Measurements from ENCODE around the gene BST2.
A peak's percentile ranks its signal among the peaks of the same experiment; 100 is the strongest.

Gene BST2

DNA sequence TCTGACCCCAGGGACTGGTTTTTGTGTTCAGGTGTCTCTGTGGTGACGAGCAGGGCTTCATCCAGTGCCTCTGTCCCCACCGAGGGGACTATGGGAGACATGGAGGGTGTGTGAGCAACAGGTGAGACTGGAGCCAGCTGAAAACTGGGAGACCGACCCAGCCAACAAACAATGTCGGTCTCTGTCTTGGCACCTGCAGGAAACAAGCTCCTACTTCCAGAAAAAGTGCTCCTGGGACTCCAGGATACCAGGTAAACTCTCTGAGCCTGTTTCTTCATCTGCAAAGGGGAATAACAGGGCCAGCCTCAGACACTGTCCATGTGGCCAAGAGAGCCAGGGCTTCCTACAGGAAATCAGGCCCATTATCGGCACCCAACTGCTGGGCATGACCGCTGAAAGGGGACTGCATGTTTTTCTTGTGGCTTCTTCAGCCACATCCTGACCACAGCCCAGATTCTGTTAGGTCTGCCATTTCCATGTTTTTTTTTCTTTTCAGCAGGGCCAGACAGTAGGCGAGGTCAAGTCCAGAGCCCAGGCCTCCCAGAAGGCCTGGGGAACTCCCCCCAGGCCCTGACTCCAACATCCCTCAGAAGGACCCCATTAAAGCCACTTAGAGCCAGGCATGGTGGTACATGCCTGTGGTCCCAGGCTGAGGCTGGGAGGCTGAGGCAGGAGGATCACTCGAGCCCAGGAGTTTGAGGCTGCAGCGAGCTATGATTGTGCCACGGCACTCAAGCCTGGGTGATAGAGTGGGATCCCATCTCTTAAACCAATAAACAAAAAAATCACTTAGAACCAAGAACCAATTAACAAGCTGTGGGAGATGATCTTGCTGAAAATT, 836 bp upstream of the BST2 start:
- Histone ChIP-seq H3K4me3 (replicated peaks; ENCODE audit: insufficient read depth, low read length) (peak overlapping the region; percentile 69), H3K27ac (replicated peaks) (peak overlapping the region; percentile 77), H3K27me3 (ENCODE audit: insufficient read depth, poor library complexity, severe bottlenecking) (no peaks in the 10 kb centered on the region)
- peak in 1 of 2 experiments; percentile 38 for DNase-seq (ENCODE audit: low read depth in 1 of 2, low spot score in 1 of 2)
- TF ChIP-seq, protein P1, sequence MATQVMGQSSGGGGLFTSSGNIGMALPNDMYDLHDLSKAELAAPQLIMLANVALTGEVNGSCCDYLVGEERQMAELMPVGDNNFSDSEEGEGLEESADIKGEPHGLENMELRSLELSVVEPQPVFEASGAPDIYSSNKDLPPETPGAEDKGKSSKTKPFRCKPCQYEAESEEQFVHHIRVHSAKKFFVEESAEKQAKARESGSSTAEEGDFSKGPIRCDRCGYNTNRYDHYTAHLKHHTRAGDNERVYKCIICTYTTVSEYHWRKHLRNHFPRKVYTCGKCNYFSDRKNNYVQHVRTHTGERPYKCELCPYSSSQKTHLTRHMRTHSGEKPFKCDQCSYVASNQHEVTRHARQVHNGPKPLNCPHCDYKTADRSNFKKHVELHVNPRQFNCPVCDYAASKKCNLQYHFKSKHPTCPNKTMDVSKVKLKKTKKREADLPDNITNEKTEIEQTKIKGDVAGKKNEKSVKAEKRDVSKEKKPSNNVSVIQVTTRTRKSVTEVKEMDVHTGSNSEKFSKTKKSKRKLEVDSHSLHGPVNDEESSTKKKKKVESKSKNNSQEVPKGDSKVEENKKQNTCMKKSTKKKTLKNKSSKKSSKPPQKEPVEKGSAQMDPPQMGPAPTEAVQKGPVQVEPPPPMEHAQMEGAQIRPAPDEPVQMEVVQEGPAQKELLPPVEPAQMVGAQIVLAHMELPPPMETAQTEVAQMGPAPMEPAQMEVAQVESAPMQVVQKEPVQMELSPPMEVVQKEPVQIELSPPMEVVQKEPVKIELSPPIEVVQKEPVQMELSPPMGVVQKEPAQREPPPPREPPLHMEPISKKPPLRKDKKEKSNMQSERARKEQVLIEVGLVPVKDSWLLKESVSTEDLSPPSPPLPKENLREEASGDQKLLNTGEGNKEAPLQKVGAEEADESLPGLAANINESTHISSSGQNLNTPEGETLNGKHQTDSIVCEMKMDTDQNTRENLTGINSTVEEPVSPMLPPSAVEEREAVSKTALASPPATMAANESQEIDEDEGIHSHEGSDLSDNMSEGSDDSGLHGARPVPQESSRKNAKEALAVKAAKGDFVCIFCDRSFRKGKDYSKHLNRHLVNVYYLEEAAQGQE (IDR thresholded peaks at IDR 0.05; ENCODE audit: insufficient replicate concordance, low read depth): no peak
- TF ChIP-seq, protein P2, sequence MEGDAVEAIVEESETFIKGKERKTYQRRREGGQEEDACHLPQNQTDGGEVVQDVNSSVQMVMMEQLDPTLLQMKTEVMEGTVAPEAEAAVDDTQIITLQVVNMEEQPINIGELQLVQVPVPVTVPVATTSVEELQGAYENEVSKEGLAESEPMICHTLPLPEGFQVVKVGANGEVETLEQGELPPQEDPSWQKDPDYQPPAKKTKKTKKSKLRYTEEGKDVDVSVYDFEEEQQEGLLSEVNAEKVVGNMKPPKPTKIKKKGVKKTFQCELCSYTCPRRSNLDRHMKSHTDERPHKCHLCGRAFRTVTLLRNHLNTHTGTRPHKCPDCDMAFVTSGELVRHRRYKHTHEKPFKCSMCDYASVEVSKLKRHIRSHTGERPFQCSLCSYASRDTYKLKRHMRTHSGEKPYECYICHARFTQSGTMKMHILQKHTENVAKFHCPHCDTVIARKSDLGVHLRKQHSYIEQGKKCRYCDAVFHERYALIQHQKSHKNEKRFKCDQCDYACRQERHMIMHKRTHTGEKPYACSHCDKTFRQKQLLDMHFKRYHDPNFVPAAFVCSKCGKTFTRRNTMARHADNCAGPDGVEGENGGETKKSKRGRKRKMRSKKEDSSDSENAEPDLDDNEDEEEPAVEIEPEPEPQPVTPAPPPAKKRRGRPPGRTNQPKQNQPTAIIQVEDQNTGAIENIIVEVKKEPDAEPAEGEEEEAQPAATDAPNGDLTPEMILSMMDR (IDR thresholded peaks at IDR 0.05; ENCODE audit: insufficient read depth, low read length): no peak
- no peak for TF ChIP-seq POLR2AphosphoS5 (IDR thresholded peaks at IDR 0.05; ENCODE audit: low read depth)
- TF ChIP-seq SPI1 (IDR thresholded peaks at IDR 0.05; ENCODE audit: borderline replicate concordance, low read depth): no peak
- no peak for TF ChIP-seq GABPA (IDR thresholded peaks at IDR 0.05; ENCODE audit: low read depth)

DNA sequence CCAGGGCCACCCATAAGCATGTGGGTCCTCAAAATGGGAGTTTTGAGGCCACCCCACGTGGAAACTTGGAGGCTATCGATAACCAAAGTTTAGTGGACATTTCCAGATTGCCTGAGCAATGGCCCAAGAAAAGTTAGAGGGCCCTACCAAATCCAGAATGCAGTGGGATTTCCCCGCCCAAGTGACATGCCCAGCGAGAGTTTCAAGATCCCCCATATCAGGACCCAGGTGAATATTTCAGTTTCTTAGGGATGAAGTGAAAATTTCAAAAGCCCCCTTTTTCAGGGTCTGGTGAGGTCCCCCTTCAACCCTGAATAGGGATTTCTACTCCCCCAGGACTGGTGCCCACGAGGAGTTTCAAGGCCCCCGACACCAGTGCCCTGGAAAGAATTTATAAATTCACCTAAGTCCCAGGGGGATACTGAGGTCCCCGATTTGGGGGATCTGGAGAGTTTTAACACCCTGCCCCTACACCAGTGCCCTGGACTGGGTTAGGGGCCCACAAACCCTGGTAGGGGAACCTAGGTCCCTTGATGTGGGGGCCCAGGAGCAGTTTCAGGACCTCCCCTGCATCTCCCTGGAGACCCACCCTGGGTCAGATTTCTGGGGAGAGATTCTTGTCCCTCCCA, 695 bp downstream of the BST2 start:
- TF ChIP-seq GABPA (IDR thresholded peaks at IDR 0.05; ENCODE audit: low read depth): no peak
- no peak for TF ChIP-seq SPI1 (IDR thresholded peaks at IDR 0.05; ENCODE audit: borderline replicate concordance, low read depth)
- no peak for TF ChIP-seq POLR2AphosphoS5 (IDR thresholded peaks at IDR 0.05; ENCODE audit: low read depth)
- TF ChIP-seq, protein P2 (IDR thresholded peaks at IDR 0.05; ENCODE audit: insufficient read depth, low read length): no peak
- TF ChIP-seq, protein P1 (IDR thresholded peaks at IDR 0.05; ENCODE audit: insufficient replicate concordance, low read depth): no peak
- H3K4me3 ChIP-seq (replicated peaks; ENCODE audit: insufficient read depth, low read length): peak overlapping the region; percentile 69
- no peak for DNase-seq (ENCODE audit: low read depth in 1 of 2, low spot score in 1 of 2)
- no peaks in the 10 kb centered on the region for H3K27me3 ChIP-seq (ENCODE audit: insufficient read depth, poor library complexity, severe bottlenecking)
- peak overlapping the region; percentile 77 for H3K27ac ChIP-seq (replicated peaks)

DNA sequence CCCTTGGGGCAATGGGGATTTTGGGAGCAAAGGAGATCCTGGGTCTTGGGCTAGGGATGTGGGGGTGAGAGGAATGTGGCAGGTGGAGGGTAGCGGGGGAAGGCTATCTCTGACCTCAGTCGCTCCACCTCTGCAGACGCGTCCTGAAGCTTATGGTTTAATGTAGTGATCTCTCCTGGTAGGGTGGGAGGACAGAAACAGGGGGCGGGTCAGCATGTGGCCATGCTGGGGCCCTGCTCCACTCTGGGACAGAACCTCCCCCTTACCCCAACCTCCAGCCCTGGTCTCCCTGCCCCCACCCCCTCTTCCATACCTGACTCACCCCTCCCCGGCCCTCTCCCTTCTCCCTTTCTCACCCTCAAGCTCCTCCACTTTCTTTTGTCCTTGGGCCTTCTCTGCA, 1.4 kb downstream of the BST2 start:
- no peak for TF ChIP-seq SPI1 (IDR thresholded peaks at IDR 0.05; ENCODE audit: borderline replicate concordance, low read depth)
- DNase-seq (ENCODE audit: low read depth in 1 of 2, low spot score in 1 of 2): no peak
- no peaks in the 10 kb centered on the region for H3K27me3 ChIP-seq (ENCODE audit: insufficient read depth, poor library complexity, severe bottlenecking)
- peak overlapping the region; percentile 69 for H3K4me3 ChIP-seq (replicated peaks; ENCODE audit: insufficient read depth, low read length)
- no peak overlapping the region for H3K27ac ChIP-seq (replicated peaks)

Data from HL-60 (cell line).